Mesothelial cell of epicardium (in vitro differentiated cells): ENCODE measurements around the gene KCNIP4. TPM values are rescaled to one million over a fixed set of nuclear protein-coding genes. Genes with fewer than 3 reads are reported as not detected.

Experiments used
- DNase-seq, 2 experiments: peaks; one replicate each; pipeline ENCODE4 v3.0.0; 2021; ENCODE audit warnings: low spot score in 2 of 2; ENCODE audit not compliant: unreplicated experiment in 2 of 2
- H3K27ac Mint-ChIP-seq: 2 replicates; pipeline ENCODE4 v1.8.0; 2021; ENCODE audit warnings: mixed read lengths
- H3K27me3 Mint-ChIP-seq: 2 replicates; pipeline ENCODE4 v1.8.0; 2021; ENCODE audit warnings: low read depth, mixed read lengths
- H3K36me3 Mint-ChIP-seq: 2 replicates; pipeline ENCODE4 v1.8.0; 2021; ENCODE audit warnings: mixed read lengths
- H3K4me1 Mint-ChIP-seq: 2 replicates; pipeline ENCODE4 v1.8.0; 2021; ENCODE audit warnings: mixed read lengths
- H3K4me3 Mint-ChIP-seq: 2 replicates; pipeline ENCODE4 v1.8.0; 2021; ENCODE audit warnings: mild to moderate bottlenecking, moderate library complexity, mixed read lengths
- H3K9me3 Mint-ChIP-seq: 2 replicates; pipeline ENCODE4 v1.8.0; 2021; ENCODE audit warnings: mixed read lengths
- CTCF ChIP-seq: fragments of 200-600 bp; sonication (generic); IDR thresholded peaks from one replicate; pipeline ENCODE4 v1.5.0; 2021; ENCODE audit warnings: antibody characterized with exemption; ENCODE audit not compliant: unreplicated experiment
- total RNA-seq: library from RNA; stranded (reverse); gene quantifications from 3 replicates; pipeline ENCODE4 v1.2.1, GENCODE V29; 2021

KCNIP4 gene
- total RNA-seq, 1 donor from 2014 or later, result 3.0 TPM

- Mint-ChIP-seq H3K4me1 (no peaks in the 10 kb centered on the region), H3K36me3 (no peaks in the 10 kb centered on the region), H3K4me3 (no peak overlapping the region), H3K9me3 (peaks cover 11% of the 10 kb centered on the region), H3K27ac (no peak overlapping the region), H3K27me3 (no peaks in the 10 kb centered on the region)
- TF ChIP-seq CTCF, result no peak
- DNase-seq, result no peak
These were observed 601.4 kb downstream of the KCNIP4 start for GRCh38 chr4:21347142-21347541.

GRCh38 chr4:21327976-21328700 lies 620.4 kb downstream of the KCNIP4 start:
- no peaks in the 10 kb centered on the region for H3K27me3 Mint-ChIP-seq
- no peak overlapping the region for H3K27ac Mint-ChIP-seq

GRCh38 chr4:21320034-21320433 lies 628.5 kb downstream of the KCNIP4 start:
- Mint-ChIP-seq H3K4me3 (no peak overlapping the region), H3K36me3 (no peaks in the 10 kb centered on the region), H3K9me3 (peaks cover 20% of the 10 kb centered on the region), H3K27me3 (peaks cover 7% of the 10 kb centered on the region), H3K27ac (no peak overlapping the region), H3K4me1 (peaks cover 2% of the 10 kb centered on the region)
- TF ChIP-seq CTCF, result no peak
- no peak for DNase-seq

More at GRCh38 chr4:21327976-21328700, 620.4 kb downstream of the KCNIP4 start:
- no peak overlapping the region for H3K4me3 Mint-ChIP-seq
- peaks cover 35% of the 10 kb centered on the region for H3K9me3 Mint-ChIP-seq
- no peaks in the 10 kb centered on the region for H3K36me3 Mint-ChIP-seq
- H3K4me1 Mint-ChIP-seq, result no peaks in the 10 kb centered on the region
- TF ChIP-seq CTCF, result no peak
- DNase-seq, result no peak

- Mint-ChIP-seq H3K9me3 (no peaks in the 10 kb centered on the region), H3K36me3 (no peaks in the 10 kb centered on the region), H3K27me3 (peaks cover 63% of the 10 kb centered on the region), H3K4me3 (no peak overlapping the region), H3K4me1 (no peaks in the 10 kb centered on the region), H3K27ac (no peak overlapping the region)
- no peak for TF ChIP-seq CTCF
- no peak for DNase-seq
These were observed 640.9 kb downstream of the KCNIP4 start for GRCh38 chr4:21307709-21308108.

GRCh38 chr4:21304540-21304887 lies 644.1 kb downstream of the KCNIP4 start:
- peaks cover 85% of the 10 kb centered on the region for H3K27me3 Mint-ChIP-seq
- no peak for TF ChIP-seq CTCF
- H3K36me3 Mint-ChIP-seq, result no peaks in the 10 kb centered on the region
- H3K9me3 Mint-ChIP-seq, result no peaks in the 10 kb centered on the region
- no peak overlapping the region for H3K27ac Mint-ChIP-seq
- DNase-seq, result no peak
- peak overlapping the region; percentile 62 for H3K4me3 Mint-ChIP-seq
- H3K4me1 Mint-ChIP-seq, result no peaks in the 10 kb centered on the region
